Measurements from ENCODE around the gene CES2.

The CES2 gene

DNA sequence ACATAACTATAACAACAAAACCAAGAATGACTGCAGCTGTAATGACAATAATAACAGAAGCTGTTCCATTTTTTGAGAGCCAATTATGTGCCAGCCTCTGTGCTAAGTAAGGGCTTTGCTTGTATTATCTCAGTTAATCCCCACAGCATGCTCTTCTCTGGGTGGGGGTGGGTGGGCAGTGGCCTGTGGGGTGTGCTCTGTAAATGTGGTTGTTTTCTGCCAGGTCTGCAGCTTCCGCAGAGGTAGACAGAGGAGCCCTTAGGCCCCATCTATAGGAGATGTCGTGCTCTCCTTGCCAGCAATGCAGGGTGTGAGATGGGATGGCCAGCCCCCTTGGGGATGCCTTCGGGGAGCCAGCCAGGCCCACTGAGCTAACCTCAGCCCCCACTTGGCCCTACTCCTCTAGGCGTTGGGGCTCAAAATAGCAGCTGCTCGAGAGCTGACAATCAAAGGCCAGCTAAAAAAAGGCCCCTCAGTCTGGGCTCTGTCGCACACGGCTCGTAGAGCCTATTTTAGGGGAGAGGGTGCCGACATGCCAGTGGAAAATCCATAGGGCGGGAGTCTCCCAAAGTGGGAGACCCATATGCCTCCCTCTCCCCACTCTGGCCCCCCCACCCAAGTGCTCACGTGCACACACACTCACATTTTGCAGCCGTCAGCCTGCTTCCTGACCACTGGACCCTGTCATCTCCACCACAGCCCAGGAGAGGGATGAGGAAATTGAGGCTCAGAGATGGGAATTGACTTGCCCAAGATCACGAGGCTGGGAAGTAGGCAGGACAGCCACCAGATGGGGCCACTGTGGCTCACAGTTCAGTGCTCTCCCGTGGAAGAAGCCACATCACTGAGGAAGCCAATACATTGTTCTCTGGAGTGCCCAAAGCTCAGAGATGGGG lies 32.4 kb upstream of the CES2 start:
- no peak for DNase-seq

GRCh38 chr16:66903544-66904427 lies 31.5 kb upstream of the CES2 start:
- no peak for DNase-seq

- DNase-seq = no peak
Observed at GRCh38 chr16:66904428-66904845, 30.9 kb upstream of the CES2 start.

- no peak for DNase-seq
Observed at GRCh38 chr16:66904846-66905632, 30.3 kb upstream of the CES2 start.

DNA sequence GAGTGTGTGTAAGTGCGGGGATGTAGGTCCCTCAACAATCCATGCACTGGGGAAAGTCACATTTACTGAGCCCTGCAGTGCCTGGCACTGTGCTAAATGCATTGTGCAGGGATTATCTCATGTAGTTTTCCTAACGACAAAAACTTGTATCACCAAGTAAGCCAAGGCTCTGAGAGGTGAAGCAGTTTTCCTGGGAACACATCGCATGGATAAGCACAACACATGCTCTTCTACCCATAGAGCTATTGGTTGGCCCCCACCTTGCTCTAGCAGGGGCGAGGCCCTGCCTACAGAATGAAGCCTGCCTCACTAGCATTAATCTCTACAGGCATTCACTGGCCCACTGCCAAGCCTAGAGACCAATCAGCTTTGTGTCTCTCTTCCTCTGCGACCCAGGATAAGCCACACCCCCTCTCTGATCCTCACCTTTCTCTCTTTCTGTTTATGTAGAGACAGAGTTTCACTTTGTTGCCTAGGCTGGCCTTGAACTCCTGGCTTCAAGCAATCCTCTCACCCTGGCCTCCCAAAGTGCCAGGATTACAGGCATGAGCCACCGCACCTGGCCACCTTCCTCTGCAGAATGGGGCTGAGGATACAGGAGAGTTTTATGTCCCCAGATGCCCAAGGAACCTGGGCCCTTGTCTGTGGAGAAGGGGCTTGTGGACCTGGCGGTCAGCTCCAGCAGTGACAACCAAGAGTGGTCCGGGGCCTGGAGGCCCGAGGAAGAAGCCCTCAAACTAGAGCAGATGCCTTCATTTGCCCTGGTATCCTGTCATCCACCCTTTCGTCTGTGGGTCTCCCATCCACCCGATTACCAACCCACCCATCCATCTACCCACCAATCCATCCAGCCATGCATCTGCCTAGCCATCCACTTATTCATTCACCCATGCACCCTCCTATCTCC lies 29.4 kb upstream of the CES2 start:
- no peak for DNase-seq

DNA sequence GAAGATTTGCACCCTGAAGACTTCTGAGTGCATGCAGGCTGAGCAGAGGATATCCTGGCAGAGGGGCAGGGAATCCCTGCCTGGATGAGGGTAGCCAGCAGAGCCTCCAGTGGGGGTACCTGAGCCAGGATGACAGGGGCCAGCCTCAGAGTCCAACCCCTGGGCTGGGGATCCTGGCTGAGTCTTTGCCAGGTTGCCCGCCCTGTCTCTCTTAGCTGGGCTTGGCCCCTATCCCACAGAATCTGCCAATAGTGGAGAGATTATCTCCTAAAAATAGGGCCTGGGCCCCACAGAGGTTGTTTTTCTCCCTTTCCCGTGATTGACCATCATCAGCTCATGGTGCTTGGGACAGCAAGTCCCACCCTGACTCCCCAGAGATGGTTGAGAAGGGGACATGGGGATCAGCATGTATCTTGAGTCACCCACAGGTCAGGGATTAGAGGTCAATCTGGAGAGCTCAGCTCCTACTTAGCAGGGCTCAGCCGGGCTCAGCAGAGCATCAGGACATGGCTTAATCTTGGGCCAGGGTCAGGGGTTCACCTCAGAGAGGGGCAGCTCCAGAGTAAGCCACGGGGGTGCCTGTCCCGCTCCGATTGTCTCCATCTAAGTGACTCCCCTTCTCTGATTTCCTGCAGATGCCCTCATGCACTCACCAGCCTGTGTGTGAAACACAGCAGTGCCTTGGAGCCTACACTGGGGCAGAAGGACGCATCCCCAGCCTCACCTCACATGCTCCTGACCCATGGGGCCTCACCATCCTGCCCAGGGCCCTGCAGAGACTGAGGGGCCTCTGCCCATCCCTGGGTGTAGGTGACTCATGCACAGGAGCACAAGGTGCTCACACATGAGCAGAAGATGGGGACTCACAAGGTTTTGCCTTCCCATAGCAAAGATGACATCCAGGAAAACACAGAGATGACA lies 28.1 kb upstream of the CES2 start:
- no peak for DNase-seq

GRCh38 chr16:66908116-66908515 lies 27.2 kb upstream of the CES2 start:
- no peak for DNase-seq

DNA sequence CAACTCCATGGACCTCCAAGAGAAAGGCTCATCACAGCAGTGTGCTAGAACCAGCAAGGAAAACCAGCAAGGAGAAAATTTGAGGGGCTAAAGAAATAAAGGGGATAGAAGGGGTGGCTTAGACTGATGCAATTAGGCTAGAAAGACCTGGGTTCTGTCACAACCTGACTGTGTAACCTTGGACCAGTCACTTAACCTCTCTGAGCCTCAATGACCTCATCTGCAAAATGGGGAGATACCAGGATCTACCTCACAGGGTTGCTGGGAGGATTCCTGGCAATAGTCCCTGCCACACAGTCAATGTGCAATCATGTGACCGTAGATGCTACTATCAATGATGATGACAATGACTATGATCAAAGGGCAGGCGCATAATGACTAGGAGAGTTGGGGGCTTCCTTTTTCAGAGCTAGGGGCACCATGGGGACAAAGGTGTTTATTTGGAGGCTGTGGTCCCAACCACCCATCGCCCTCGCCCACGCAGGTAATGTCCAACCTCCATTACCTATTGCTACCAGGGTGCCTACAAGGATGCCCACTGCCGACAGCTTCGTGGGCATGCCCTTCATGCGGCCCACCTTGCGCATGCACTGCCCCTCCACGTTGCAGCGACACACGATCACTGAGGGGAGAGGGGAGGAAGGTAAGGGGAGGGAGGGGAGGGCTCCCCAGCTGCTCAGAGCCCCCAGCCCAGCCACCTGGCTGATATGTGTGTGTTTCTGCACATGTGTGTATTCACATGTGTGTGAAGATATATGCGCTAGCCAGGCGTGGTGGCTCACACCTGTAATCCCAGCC lies 26.4 kb upstream of the CES2 start:
- DNase-seq = no peak

DNA sequence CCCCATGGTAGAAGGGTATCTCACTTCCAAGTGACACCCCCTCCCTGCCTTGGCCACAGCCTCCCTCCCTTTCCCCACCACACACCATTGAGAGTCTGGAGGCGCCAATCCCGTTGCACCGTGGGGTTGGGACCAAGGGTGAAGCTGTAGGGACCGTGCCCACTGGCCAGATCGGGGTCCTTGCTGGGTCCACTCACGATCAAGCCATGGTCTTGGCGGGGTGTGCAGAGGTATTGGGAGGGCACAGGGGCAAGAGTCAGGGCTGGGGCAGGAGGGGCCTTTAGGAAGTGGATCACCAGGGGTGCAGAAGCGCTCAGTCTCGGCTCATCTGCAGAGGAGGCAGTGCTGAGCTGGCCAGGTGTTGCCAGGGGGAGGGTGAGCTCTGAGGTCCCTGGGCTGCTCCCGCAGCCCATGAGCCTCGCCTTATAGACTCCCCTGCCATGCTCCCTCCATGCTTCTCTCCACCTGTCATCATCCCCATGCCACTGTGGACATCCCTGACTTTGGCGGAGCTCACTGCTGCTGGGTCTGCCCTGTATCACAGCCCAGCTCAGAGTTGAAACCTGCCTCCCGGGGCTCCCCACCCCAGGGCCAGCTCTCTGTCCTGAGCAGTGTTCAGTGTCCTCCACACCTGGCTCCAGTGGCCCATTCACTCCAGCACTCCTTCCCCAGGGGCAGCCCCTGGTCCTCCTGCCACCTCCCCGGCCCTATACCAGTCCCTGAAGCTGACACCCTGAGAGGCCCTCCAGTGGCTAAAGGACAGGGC lies 25.0 kb upstream of the CES2 start:
- no peak for DNase-seq

- DNase-seq = no peak
Observed at GRCh38 chr16:66911112-66911511, 24.2 kb upstream of the CES2 start.

DNA sequence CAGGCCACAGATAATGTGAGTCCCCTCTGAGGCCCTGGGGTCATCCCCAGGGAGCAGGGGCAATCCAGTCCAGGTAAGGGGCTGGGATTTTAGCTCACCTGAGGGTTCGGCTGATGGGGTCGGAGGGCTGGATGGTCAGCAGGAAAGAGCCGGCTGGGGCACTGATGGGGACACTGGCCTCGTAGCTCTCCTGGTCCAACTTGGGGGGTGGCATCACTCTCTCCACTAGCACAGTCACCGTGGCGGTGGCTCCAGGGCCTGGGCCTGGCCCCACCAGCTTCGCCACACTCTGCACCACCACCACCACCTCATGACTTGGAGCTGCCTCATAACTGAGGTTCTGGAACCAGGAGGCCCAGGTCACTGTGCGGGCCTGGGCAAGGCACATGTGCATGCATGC lies 23.5 kb upstream of the CES2 start:
- no peak for DNase-seq

DNA sequence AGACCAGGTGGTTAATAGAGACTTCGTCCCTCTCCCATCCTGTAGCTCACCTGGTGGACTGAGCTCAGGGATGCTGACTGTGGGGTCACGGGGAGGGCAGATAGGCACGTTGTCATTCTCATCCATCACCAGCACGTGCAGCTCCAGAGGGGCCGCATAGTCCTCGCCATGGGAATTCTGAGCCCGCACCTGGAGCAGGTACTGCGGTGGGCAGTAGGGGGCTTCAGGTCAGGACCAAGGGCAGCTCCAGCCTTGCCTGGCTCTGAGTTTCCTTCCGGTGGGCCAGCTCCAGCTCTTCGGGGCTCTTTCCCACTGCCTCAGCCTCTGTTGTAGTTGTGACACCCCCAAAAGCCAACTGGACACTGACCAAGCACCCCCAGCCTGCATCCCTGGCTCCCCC lies 22.2 kb upstream of the CES2 start:
- DNase-seq = no peak

GRCh38 chr16:66913711-66914110 lies 21.6 kb upstream of the CES2 start:
- DNase-seq = no peak

GRCh38 chr16:66914541-66914940 lies 20.8 kb upstream of the CES2 start:
- no peak for DNase-seq

DNA sequence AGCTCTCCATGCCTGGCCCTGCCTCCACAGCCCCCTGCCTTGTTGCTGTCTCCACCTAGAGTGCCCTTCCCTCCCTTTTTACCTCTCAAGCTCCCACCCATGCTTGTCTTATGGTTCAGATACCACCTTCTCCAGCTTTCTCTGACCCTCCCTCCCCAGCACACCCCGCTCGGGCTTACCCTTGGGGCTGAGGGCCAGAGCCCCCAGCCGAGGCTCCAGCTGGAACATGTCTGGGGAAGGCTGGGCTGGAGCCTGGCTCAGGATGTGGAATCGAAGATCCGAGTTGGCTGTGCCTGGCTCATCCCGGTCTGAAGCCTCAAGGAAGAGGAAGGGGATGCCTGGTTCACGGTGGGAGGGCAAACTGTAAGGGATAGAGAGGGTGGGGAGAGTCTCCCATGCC lies 20.3 kb upstream of the CES2 start:
- no peak for DNase-seq

DNA sequence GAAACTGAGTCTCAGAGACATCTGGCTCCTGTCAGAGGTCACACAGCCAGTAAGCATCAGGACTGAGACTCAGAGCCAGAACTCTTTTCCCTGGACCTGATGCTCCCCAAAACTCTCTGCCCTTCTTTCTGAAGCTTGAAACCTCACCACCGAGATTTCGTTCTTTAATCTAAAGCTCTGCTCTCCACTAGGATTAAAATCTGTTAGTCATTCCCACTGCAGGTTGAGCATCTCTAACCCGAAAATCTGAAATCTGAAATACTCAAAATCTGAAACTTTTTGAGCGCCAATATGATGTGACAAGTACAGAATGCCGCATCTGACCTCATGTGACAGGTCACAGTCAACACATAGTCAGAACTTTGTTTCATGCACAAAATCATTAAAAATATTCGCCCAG lies 18.8 kb upstream of the CES2 start:
- DNase-seq = no peak

- DNase-seq = no peak
Observed at GRCh38 chr16:66917741-66918140, 17.6 kb upstream of the CES2 start.

DNA sequence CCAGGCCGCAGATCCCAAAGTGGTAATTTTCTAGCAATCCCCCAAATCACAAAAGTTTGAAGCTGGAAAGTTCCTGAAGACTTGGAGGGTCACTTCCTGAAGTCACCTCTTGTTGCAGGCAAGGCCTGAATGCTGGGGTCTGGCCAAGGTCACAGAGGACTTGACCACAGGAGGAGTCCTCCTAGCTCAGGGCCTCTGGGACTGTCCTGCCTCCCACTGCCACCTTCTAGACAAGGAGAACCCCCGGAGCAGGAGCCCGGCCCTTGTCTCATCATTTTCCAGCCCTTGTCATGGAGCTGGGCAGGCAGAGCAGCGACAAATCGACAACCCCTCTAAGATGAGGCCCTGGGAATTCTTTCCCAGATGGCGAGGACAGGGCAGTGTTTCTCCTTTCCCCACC lies 17.0 kb upstream of the CES2 start:
- DNase-seq = no peak

Measured in GOT3 (cell line).